ENCODE data around the gene ARHGAP40.

DNA sequence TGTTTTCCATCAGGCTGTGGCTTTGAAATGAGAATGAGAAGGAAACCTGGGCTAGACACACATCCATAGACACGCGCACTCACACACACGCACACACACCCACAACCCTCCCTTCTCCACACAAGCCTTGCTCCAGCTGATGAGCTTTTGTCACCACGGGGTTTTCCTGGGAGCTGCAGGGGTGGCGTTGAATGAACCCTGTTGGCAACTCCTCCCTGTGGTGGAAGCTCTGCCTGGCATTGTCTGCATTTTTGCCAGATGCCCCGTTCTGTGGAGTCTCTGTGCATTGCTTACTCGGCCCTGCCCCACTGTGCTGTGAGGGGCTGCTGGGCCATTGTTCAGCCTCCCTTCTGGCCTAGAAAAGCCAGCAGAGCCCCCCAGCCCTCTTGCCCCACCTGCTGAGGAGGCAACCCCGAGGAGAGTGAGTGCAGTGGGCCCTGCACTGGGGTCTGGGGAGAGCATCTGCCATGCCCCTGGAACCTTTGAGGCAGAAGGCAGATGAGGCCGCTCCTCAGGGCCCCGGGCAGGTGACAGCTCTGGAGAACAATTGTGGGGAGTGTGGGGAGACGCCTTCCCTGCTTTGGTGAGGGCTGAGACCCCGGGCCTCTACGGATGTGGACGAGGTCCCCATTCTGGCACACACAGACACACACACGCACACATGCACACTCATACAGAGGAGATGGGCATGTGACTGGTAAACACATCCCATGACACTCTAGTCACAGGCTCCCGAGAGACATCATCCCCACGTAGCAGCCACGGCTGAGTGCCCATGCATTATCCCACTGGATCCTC, 10.7 kb upstream of the ARHGAP40 start:
- TF ChIP-seq, protein P1, sequence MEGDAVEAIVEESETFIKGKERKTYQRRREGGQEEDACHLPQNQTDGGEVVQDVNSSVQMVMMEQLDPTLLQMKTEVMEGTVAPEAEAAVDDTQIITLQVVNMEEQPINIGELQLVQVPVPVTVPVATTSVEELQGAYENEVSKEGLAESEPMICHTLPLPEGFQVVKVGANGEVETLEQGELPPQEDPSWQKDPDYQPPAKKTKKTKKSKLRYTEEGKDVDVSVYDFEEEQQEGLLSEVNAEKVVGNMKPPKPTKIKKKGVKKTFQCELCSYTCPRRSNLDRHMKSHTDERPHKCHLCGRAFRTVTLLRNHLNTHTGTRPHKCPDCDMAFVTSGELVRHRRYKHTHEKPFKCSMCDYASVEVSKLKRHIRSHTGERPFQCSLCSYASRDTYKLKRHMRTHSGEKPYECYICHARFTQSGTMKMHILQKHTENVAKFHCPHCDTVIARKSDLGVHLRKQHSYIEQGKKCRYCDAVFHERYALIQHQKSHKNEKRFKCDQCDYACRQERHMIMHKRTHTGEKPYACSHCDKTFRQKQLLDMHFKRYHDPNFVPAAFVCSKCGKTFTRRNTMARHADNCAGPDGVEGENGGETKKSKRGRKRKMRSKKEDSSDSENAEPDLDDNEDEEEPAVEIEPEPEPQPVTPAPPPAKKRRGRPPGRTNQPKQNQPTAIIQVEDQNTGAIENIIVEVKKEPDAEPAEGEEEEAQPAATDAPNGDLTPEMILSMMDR (IDR thresholded peaks at IDR 0.05), result no peak
- TF ChIP-seq EP300 (IDR thresholded peaks at IDR 0.05), result no peak
